Measurements from ENCODE around the gene SOX2.

The SOX2 gene

DNA sequence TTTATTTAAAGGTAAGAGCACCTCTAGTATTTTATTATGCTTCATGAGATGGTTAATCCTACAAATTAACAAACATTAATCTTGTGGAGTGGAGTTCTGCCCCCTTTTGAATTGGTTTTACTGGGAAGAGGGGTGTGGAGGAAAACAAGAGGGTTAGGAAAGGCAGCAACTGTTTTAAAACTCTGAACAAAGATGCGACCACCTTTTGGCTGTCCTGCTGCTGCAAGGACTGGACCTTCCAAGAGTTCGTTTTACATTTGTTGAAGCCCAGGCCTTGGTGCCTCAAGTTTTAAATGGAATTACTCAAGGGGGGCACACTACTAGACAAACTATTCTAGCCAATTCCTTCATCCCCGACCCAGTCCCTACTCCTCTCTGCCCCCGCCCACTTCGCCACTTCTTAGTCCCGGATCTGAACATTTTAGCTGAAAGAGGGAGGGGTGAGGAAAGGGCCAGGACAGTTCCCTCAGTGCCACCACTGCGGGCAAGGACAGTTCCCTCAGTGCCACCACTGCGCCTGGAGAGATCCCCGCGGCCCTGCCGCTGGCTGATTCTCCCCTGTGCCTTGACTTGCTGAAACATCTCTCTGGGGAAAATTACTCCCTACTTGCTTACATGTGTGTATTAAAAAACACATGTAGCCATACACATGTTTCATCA lies 11.2 kb downstream of the SOX2 start:
- DNase-seq (ENCODE audit: low read depth, low spot score) = peak; percentile 21

DNA sequence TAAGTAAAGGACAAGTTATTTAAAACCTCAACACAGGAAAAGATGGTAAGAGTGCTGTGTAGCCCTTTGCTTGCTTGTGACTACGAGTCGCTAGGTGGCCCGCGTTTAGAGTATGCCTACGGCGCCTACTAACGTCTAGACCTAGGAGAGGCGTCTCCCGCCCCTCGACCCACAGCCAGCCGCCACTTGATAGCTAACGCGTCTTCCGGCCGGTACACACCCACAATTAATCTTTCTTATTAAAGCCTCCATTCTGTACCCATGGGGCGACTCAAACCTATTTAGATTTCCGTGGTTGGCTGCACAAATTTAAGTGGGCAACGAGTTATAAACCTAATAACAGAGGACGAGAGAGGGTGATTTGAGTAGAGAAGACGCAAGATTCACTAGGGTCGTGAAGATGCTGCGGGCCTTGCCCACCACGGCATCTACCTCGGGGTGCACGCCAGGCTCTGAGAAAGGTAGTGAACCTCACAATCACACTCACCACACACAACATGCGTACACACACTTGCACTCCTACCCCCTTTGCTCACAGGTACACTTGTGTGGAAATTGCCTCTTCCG lies 12.0 kb downstream of the SOX2 start:
- peak; percentile 62 for DNase-seq (ENCODE audit: low read depth, low spot score)

DNA sequence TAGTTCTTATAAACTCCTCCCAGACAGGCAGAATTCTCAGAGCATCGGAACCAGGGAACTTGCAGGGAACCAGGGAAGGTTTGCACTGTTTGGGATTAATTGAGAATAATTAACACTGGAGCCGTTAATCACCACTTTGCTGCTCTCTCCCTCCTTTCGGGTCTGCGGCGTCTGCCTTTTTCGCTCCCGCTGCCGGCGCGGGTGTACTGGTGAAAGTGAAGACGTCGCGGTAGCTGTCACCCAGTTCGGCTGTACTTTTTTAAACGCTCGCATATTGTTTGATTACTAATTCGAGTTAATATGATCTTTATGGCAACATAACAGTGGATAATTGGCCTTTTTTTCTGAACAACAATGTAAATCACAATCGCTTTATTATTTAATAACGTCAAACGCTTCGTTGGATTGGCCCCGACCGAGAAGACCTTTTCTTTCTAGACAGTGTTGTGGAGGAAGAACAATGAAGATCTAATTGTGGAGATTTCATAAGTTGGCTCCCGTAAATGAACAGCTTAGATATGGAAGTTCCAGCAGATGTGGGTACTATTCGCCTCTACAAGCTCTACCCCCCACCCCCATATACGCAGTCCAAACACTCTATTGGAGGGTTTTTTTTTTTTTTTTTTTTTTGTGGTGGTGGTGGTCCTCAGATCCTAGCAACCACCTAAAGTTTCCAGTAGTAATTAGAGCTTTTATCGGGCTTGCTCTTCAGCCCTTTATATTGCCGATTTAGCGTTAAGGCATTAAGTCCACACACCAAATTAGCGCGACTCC lies 12.7 kb downstream of the SOX2 start:
- peak; percentile 44 for DNase-seq (ENCODE audit: low read depth, low spot score)

DNA sequence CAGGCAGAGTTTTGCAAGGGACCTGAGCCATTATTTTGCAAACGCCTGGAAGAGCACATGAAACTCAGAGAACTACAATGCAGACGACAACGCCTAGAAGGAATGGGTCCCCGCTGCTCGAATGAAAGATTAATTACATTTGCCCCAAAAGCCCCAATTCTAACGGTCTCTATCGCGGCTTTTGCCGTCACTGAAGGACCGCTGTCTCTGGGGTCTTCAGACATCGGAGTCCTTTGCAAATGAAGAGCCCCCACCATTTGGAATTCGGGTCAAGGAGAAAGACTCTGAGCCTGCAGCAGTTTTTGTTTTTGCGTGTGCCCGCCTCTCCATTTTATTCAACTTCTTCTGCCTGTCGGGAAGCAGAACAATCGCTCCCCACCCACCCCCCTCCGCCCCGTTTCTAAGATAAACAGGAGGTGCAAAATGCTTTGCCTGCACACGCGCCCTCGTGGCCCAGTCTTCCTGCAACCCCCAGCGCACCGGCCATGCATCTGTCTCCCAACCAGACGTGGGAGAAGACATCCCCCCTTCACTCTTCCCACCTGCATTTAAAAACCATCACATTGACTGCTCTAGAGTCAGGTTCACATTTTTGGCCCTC lies 13.5 kb downstream of the SOX2 start:
- peak; percentile 36 for DNase-seq (ENCODE audit: low read depth, low spot score)

DNA sequence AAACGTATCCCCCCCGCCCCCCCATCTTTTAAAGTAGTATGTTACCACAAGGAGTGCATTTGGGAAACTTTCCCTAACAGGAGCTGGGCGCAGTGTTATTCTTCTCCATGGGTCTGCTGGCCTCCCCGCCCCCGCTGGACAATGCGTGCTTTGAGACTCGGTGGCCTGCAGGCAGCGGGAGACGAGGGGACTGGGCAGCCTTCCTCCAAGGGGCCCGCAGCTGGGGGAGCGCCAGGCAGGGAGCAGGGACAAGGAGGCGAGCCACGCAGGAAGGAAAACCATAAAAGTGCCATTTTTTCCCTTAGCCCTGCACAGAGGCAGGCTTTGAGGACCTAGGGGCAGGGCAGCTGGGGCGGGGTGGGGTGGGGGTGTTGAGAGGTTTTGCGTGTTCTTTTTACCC lies 14.1 kb downstream of the SOX2 start:
- DNase-seq (ENCODE audit: low read depth, low spot score) = no peak

DNA sequence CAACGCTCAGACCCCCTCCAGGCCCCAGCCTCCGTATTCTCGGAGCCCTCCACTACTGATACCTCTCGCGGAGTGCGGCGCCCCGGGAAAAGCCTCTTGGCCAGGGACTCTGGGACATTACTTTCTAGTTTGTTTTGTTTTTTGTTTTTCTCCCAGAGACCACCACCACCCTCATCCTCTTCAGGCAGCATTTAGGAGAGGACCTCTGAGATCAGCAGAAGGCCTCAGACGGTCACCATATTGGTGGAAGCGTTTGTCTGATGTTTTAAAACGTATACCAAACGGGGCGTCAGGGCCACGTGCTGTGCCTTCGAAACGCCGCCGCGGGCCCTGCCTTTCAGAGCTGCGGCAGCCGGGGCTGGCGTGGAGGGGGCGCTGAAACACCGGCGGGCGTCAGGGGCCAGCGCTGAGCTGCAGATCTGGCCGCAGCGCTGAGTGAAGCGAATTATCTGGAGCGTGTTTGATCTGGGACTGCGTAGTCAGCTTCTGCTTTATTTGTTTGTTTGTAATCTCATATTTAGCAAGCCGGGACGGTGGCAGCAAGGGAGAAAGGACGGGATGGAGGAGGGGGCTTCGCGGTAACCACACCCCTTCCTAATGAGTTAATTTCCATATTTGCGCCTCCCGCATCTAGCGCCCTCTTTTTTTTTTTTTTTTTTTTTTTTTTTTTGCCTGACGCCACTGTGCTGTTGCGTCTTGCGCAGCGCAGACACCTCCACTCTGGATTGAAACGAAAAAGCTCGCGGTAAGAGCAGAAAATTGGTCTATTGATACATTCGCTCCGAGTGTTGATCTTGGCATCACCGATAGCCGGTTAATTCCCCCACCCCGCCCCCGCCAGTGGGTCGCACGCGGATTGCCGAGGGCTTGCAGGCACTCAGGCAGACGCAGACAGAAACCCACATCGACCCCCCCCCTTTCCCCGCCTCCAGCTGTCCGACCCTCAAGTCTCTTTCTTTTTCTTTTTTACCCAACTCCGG lies 14.9 kb downstream of the SOX2 start:
- peak; percentile 82 for DNase-seq (ENCODE audit: low read depth, low spot score)

DNA sequence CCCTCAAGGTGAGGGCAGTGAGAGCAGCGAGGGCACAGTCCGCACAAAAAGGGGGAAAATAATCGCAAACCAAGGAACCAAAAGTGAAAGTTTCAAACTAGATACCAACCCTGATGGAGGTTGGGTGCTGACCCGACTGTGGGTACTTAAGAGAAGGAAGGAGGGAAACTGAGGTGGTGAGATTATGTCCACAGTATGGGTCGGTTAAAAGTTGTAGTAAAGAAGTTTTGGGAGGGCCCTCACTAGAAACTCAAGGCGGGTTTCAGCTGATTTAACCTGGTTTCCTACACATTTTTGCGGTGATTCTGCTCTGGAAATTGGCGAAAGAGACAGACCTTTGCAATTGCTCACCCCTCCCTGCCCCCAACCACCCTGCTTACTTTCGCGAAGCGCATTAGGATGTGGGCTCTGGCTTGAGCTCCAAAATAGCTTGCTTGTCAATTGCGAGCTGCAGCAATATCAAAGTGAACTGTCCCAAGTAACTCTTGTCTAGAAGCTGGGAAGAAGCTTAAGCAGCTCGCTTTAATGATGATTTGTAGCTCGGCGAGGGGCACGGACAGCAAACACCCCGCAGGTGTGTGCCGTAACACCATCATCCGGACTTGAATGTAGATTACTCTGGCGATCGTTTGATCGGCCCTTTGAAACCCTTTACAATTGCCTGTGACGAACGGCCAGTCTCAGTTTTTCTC lies 15.8 kb downstream of the SOX2 start:
- peak; percentile 76 for DNase-seq (ENCODE audit: low read depth, low spot score)

DNA sequence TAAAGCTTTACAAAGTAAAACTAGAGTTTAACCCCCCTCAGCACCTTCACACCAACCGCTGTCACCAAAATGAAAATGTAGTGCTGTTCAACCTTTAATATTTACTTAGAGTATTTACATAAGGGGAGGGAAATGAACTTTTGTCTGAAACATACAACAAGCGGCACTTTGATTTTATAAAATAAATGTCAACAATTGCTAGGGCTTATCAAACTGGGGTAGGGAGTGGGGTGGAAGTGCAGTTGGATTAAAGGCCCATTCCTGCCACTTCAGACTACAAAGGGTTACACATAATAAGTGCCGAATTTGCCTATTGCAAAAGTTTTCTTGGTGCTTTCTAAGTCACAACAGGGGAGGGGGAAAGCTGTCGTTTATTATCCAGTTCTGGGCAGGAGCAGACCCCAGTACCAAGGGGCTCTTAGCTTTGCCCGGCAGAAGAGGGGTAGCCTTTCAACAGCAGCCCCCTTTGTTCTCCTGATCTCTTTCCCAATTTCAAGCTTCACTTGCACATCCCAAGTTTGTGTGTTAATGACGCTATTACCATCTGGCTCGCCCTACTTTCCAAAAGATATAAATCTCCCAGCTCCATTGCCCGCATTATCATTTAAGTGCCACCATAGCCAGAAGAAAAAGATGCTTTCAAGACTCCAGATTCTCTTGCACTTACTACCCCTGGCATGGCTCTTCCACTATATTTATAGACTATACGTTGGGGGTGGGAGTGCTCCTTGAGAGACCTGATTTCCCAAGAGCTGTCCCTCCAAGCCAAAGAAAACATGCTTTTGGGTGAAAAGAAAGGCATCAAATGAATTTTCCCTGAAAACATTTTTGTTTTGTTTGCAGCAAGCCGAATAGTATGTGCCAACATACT lies 17.0 kb downstream of the SOX2 start:
- no peak for DNase-seq (ENCODE audit: low read depth, low spot score)

DNA sequence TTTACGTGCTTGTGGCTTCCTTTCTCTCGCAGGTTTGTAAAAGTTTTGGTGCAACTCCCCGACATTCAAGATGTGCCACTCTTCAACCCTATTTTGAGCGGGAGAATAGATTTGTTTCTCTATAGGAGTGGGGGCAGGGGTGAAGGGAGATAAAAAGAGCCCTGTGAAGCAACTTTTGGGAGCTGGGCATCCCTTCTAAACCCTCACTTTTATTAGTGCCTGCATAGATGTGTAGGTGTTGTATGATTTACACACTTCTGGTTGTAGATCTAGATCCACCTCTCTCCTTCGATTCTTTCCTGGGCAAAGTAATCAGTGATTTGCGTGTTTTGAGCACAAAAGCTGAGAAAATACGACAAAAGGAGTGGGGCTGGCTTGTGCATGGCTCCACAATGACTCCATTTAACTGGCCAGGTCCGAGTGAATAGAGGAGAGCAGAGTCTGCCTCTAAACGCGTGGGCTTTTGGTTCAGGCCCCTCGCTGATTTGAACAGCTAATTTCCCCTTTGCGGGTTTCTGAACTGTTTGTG lies 17.7 kb downstream of the SOX2 start:
- DNase-seq (ENCODE audit: low read depth, low spot score) = no peak

DNA sequence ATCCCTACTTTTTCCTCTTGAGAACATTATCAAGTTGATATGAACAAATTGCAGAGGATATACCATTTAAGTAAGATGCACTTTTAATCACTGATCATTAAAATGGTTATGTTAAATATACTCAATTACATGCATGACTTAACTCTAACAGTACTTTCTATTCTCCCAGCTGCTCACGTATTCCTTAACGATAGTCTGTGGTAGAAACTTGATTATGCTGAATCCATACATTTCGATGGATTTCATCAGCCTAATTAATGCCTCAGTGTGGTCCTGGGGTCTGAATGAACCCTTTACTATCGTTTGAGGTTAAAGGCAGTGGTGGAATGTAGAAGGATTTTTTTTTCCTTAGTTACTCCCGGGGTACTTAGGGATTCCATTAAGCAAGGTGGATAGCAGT lies 18.6 kb downstream of the SOX2 start:
- DNase-seq (ENCODE audit: low read depth, low spot score) = no peak

DNA sequence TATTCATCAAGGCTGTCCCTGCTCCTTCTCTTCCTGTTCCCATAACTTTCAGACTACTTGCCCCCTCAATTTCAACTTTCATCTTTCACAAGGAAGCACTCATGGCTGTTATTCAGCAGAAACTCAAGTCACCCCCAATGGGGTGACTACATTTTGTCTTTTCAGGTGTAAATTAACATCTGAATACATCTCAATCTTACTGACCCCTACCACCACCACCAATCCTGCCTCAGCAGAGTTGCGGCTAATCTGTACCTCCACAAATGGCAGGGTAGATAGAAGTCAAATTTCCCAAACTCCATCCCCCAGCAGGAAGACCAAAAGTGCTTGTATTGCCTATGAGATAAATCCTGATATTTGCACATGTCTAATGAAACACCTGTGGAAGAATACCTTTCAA lies 19.2 kb downstream of the SOX2 start:
- DNase-seq (ENCODE audit: low read depth, low spot score) = no peak

DNA sequence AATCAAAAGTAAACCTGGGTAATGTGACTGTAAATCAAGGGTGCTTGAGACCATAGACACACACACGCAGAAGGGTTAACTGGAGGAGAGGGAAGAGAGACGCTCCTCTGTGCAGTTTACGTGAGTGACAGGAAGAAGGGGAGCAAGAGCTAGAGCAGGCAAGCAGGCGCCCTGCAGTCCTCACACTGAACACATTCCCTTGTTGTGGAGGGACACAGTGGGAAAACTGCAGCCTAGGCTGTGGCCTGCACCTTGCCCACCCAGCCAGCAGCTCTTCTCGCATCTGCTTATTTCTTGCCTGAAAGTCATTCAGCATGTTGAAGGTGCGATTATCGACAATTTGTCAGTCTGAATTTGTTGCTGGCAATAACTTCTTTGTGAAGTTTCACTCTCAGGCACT lies 24.2 kb downstream of the SOX2 start:
- DNase-seq (ENCODE audit: low read depth, low spot score) = peak; percentile 26

DNA sequence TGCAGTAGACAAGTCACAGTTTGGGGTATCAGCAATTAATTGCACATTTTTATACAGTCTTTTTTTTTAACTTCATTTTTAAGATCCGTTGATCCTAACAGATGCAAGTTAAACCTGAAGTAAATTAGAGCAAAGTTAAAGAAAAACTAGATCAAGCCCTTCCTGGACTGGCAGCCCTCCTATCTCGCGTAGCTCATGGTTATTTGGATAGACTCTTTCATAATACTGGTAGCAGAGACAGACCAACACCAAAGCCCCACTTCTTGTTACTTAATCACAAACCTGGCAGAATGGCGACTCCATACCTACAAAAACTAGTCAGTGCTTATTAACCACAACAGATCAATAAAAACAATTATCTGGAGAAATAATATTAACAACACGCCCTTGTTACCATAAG lies 26.8 kb downstream of the SOX2 start:
- DNase-seq (ENCODE audit: low read depth, low spot score) = no peak

DNA sequence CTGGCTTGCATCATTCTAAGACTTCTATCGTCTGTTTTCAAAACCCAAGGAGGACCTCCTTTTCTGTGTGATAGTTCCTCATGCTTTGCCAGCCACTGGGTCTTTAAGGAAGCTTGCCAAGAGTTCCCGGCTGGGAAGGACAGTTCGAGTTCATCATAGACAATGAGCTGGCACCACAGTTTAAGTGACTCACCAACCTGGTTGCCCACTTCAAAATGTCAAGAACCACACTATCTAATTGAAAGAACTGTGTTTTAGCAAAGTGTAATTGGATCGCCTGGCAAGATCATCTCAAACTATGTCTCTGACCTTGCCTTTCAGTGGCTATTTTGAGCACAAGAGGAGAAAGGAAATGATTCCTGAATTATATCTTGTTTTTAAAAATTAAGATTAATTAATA lies 27.9 kb downstream of the SOX2 start:
- no peak for DNase-seq (ENCODE audit: low read depth, low spot score)

DNA sequence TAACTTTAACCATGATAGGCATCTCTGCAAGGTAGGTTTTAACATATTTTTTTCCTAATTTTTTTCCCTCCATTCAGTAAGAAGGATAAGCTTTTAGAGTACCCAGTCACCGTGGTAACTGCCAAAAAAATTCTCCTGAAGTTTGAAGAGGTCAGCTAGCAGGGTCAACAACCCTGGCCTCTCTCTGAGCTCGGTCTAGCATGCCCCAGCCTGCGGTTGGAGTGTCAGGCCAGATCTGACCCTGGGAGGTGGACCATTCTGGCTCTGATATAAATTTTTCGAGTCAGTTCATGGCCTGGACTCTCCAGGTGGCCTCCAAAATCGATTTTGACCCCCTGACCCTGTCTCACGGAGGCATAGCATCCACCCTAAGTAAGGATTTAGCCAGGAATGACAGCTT lies 29.7 kb downstream of the SOX2 start:
- DNase-seq (ENCODE audit: low read depth, low spot score) = peak; percentile 17

DNA sequence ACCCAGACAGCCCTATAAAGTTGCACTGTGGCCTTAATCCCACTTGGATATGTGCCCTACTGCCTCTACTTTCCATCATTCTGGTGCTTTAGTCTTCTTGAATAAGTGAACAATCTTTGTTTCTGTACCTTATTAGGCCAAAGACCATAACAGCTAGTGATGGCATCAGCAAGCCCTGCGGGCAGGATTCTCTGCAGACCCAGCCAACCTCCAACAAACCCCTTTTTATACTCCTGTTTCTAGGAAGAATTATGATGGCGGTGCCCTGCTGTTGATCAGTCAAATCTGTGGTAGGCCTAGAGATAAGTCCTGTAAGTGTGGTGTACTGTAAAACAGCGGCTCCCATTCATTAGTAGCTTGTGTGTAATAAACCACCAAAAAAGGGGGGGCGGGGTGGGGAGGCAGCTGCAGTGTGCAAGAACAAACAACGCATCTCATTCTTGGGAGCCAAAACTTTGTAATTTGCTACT lies 40.5 kb downstream of the SOX2 start:
- no peak for DNase-seq (ENCODE audit: low read depth, low spot score)

DNA sequence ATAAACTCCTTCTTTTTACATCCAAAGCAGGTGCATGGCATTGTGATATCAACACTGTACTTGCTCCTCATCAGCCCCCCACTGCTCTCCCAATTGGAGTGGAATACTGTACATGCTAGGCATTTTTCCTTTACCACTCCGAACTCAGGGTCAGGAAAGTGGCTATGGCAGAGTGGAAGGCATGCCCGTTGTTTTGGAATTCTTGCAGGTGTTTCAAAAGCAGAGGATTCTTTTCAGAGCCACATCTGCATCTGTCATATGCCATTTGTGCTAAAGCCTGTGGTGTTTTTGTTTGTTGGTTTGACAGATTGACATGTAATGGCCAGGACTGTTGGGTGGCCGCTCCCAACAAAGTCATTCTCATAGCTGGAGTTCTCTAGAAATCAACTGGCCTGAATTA lies 41.7 kb downstream of the SOX2 start:
- DNase-seq (ENCODE audit: low read depth, low spot score) = peak; percentile 13

DNA sequence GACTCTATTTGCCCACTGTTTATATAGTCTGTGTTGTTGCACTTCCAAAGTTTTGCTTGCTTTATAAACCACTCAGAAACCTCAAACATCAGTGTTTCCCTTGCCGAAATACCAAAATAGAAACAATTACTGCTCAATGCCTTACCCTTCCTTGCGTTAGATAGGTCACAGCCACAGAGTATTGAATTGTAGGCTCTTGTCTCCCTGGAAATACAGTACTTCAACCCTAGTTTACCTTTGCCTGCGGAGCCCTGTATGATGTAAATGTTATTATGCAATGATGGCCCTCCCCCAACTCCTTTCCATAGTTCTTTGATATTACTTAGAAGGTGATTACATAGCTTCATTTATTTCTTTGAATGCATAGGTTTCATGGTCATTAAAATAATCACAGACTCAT lies 44.2 kb downstream of the SOX2 start:
- no peak for DNase-seq (ENCODE audit: low read depth, low spot score)

DNA sequence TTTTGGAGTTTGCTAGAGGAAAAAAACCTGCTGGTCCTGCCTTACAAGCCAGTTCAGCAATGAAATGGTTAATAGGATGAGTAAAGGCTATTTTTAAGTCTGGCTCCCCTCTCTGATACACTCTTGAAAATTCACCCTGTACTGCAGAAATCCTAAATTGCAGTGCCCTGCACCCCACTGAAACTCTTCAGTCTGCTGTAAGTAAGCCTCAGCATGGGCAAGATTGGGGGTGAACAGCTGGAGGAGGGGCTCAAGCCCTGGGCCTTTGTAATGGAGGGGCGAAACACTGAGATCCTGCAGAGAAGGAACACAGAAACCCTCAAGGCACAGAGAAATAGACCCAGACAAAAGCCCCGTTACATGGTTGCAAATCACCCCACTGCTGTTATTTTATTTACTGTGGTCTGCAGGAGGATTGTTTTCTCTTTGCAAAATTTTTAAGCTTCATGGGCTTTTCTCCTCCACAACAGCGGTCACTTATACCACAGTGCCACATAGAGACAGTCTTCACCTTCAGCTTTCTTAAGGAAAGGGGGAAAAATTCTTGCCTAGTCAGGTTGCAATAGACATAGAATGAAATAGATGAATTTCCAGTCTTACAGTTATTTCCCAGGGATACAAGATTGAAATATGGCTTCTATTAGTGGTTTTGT lies 45.0 kb downstream of the SOX2 start:
- DNase-seq (ENCODE audit: low read depth, low spot score) = peak; percentile 74

Measured in ELF-1 (cell line).